BLaER1 treated with 17β-estradiol and CSF1 and Interleukin-3, amounts not matched to agents 10 nM and 100 nM (cell line): ENCODE results near the gene ALDH18A1.

Source experiments
- H3K27ac ChIP-seq, 11 experiments: shearing (Covaris generic); formaldehyde crosslinking; 2 replicates each; pipeline ENCODE4 v1.8.1; 2022
- H3K27me3 ChIP-seq, 11 experiments: shearing (Covaris generic); formaldehyde crosslinking; 2 replicates each; pipeline ENCODE4 v1.8.1; 2022
- H3K36me3 ChIP-seq, 11 experiments: shearing (Covaris generic); formaldehyde crosslinking; 2 replicates each; pipeline ENCODE4 v1.8.1; 2022
- H3K4me1 ChIP-seq, 10 experiments: shearing (Covaris generic); formaldehyde crosslinking; 2 replicates each; pipeline ENCODE4 v1.8.1; 2022
- H3K4me2 ChIP-seq, 11 experiments: shearing (Covaris generic); formaldehyde crosslinking; 2 replicates each; pipeline ENCODE4 v1.8.1; 2022
- H3K4me3 ChIP-seq, 10 experiments: shearing (Covaris generic); formaldehyde crosslinking; 2 replicates each; pipeline ENCODE4 v1.8.1; 2022
- H3K9ac ChIP-seq, 11 experiments: shearing (Covaris generic); formaldehyde crosslinking; 2 replicates each; pipeline ENCODE4 v1.8.1; 2022
- H3K9me3 ChIP-seq, 11 experiments: shearing (Covaris generic); formaldehyde crosslinking; replicated peaks in 1 of 11; 2 replicates each; pipeline ENCODE4 v1.8.1; 2022
- H4K20me1 ChIP-seq, 11 experiments: shearing (Covaris generic); formaldehyde crosslinking; 2 replicates each; pipeline ENCODE4 v1.8.1; 2022
- Cebpa-rat ChIP-seq, 11 experiments: shearing (Covaris generic); IDR thresholded peaks; 2 replicates each; pipeline ENCODE4 v1.8.1; 2022

Gene ALDH18A1

DNA sequence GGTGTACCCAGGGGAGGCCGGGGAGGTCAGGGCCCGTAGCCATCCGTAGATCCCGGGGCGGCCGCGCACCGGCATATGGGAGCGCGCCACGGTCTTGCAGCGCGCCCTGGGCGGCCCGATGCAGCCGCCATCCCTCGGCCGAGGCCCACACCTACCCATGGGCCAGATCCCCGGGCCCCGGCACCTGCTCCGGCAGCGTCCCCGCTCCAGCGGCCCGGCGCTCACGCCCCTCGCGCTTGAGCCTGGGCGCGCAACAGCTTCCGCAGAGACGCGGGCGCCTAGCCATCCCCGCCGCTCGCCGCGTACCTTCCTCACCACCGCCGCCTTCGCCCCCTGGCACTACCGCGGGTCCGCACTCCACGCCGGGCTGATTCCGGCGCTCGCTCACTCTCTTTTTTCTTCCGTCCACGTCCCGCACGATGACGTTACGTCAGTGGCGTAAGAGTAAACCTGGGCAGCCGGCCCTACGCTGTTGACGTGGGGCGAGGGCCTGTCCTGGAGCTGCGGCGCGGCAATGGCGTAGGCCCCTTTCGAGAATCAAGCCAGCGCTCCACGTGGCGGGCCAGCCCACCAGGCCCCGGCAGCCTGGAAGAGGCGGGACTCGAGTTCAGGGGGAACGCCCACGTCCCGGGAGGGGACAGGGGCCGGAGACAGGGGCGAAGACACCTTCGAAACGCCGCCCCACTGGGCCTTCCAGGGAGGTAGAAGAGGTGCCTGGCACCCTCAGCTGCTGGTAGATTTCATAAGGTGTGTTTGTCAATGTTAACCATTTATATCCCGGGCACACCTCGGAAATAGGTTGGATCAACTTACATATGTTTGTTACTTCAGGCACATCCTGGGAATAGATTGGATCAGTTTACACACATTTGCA, at the start of gene ALDH18A1:
Gene ALDH18A1 (minus strand): TSS at position 421 of the 874 bp plus-strand sequence. CDS start 3,334 bp downstream, outside the sequence.
- no peak for TF ChIP-seq Cebpa-rat (IDR thresholded peaks at IDR 0.05)
- peaks cover 17 to 24% (median 19%) of the 10 kb centered on the region in 11 experiments for H3K36me3 ChIP-seq
- peak within 1 kb of the TSS; percentile 80 to 93 (median 87) for H3K9ac ChIP-seq
- peaks cover 4 to 26% (median 14%) of the 10 kb centered on the region in 11 experiments for H3K9me3 ChIP-seq
- peaks cover 19 to 31% (median 24%) of the 10 kb centered on the region in 10 experiments for H3K4me1 ChIP-seq
- H3K27me3 ChIP-seq, result no peaks in the 10 kb centered on the region
- peak within 1 kb of the TSS; percentile 9 to 89 (median 80); a peak in 21 of 22 replicates for H3K27ac ChIP-seq
- H3K4me3 ChIP-seq, result peak within 1 kb of the TSS; percentile 78 to 98 (median 91)
- peak within 1 kb of the TSS; percentile 81 to 96 (median 93) for H3K4me2 ChIP-seq
- peaks cover 0 to 24% (median 0%) of the 10 kb centered on the region in 11 experiments; a peak in 4 of 22 replicates for H4K20me1 ChIP-seq

DNA sequence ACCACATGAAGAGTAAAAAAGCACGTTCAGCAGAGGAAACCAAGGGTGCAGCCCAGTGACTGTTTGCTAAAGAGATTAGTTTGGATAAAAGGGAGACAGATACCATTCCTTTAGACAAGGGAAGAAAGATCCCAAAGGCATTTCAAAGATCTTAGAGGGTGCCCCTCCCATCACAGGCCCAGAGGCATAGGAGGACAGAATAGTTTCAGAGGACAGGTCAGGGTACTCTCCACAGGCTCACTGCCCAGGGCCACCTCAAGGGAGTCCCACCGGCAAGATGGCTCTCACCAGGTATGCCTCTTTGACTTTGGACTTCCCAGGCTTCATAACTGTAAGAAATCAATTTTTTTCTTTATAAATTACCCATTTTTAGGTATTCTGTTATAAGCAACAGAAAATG, 41.9 kb upstream of the ALDH18A1 start:
- Histone ChIP-seq H3K27me3 (no peaks in the 10 kb centered on the region), H3K4me2 (peak overlapping the region in 3 of 11 experiments; percentile 49 to 71 (median 69); a peak in 5 of 22 replicates), H3K9me3 (peaks cover 0 to 18% (median 10%) of the 10 kb centered on the region in 11 experiments; a peak in 17 of 22 replicates), H3K4me1 (peaks cover 0 to 33% (median 7%) of the 10 kb centered on the region in 10 experiments; a peak in 10 of 20 replicates), H4K20me1 (no peaks in the 10 kb centered on the region), H3K9ac (no peak overlapping the region), H3K4me3 (no peak overlapping the region), H3K36me3 (no peaks in the 10 kb centered on the region), H3K27ac (peak overlapping the region in 1 of 11 experiments; percentile 54; a peak in 2 of 22 replicates)
- TF ChIP-seq Cebpa-rat (IDR thresholded peaks at IDR 0.05), result no peak

GRCh38 chr10:95697429-95697828, 40.9 kb upstream of the ALDH18A1 start:
- no peak for TF ChIP-seq Cebpa-rat (IDR thresholded peaks at IDR 0.05)
- peaks cover 7 to 41% (median 15%) of the 10 kb centered on the region in 10 experiments for H3K4me1 ChIP-seq
- H3K9ac ChIP-seq, result 0 out of 22 replicates have a peak overlapping the region, but pooled peaks of 1 of the 11 experiments have one; percentile 17
- H3K36me3 ChIP-seq, result peaks cover 0 to 2% (median 0%) of the 10 kb centered on the region in 11 experiments; a peak in 4 of 22 replicates
- peak overlapping the region in 5 of 11 experiments; percentile 12 to 62 (median 38); a peak in 8 of 22 replicates for H3K27ac ChIP-seq
- peaks cover 0 to 8% (median 0%) of the 10 kb centered on the region in 11 experiments; a peak in 2 of 22 replicates for H4K20me1 ChIP-seq
- no peak overlapping the region for H3K4me3 ChIP-seq
- H3K27me3 ChIP-seq, result no peaks in the 10 kb centered on the region
- peak overlapping the region in 5 of 11 experiments; percentile 26 to 71 (median 55); a peak in 10 of 22 replicates for H3K4me2 ChIP-seq
- peaks cover 0 to 18% (median 10%) of the 10 kb centered on the region in 11 experiments; a peak in 17 of 22 replicates for H3K9me3 ChIP-seq

- H3K27me3 ChIP-seq, result no peaks in the 10 kb centered on the region
- peak overlapping the region in 5 of 11 experiments; percentile 5 to 38 (median 26); a peak in 5 of 22 replicates for H3K4me2 ChIP-seq
- peaks cover 17 to 62% (median 33%) of the 10 kb centered on the region in 10 experiments for H3K4me1 ChIP-seq
- H3K9ac ChIP-seq, result no peak overlapping the region; a peak in 1 of 22 replicates
- H4K20me1 ChIP-seq, result peaks cover 0 to 35% (median 0%) of the 10 kb centered on the region in 11 experiments; a peak in 6 of 22 replicates
- TF ChIP-seq Cebpa-rat (IDR thresholded peaks at IDR 0.05), result no peak
- no peak overlapping the region for H3K27ac ChIP-seq
- peaks cover 16 to 29% (median 26%) of the 10 kb centered on the region in 11 experiments; a peak in 20 of 22 replicates for H3K36me3 ChIP-seq
- peaks cover 0 to 17% (median 10%) of the 10 kb centered on the region in 11 experiments; a peak in 17 of 22 replicates for H3K9me3 ChIP-seq
- peak overlapping the region in 1 of 10 experiments; percentile 93; a peak in 1 of 20 replicates for H3K4me3 ChIP-seq
Observed at GRCh38 chr10:95694665-95695064, 38.2 kb upstream of the ALDH18A1 start.

GRCh38 chr10:95693668-95694534, 37.4 kb upstream of the ALDH18A1 start, which contains the start of gene TCTN3:
Gene TCTN3 (minus strand): TSS chr10:95693927. CDS start chr10:95693899, 28 bp downstream.
- Histone ChIP-seq H3K9me3 (peaks cover 0 to 11% (median 9%) of the 10 kb centered on the region in 11 experiments; a peak in 17 of 22 replicates), H3K27ac (peak within 1 kb of the TSS; percentile 55 to 78 (median 73); a peak in 21 of 22 replicates), H3K27me3 (no peaks in the 10 kb centered on the region), H3K4me3 (peak within 1 kb of the TSS; percentile 83 to 98 (median 90)), H3K36me3 (peaks cover 22 to 37% (median 33%) of the 10 kb centered on the region in 11 experiments; a peak in 20 of 22 replicates), H3K9ac (peak within 1 kb of the TSS; percentile 79 to 91 (median 85)), H3K4me2 (peak within 1 kb of the TSS; percentile 88 to 99 (median 96)), H3K4me1 (peaks cover 17 to 61% (median 33%) of the 10 kb centered on the region in 10 experiments), H4K20me1 (peaks cover 0 to 43% (median 0%) of the 10 kb centered on the region in 11 experiments; a peak in 7 of 22 replicates)
- TF ChIP-seq Cebpa-rat (IDR thresholded peaks at IDR 0.05), result no peak

DNA sequence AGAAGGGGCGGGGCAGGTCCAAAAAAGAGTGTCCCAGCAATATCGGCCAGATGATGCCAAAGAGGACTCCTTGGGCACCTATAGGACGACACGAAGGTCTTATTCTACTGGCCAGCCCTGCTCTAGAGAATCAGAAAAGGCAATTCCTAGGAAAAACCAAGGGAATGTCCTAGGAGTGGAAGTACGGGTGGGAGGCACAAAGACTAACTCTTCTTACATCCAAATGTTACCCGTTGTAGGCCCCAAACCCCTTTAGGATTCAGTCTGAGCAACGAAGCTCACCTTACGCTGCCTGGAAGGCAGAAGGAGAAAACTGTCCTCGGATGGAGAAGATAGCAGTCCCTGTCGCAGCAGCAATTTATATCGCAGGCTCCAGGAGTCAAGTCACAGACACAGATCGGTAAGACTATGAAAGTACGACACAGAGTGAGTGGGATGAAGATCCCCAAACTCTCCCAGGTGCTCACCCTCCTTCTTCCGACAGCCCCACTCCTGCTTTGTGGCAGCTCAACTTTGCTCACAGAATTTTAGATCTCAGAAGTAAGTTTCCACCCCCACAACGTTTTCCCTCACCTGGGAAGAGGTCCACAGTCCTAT, 36.7 kb upstream of the ALDH18A1 start:
- Histone ChIP-seq H3K4me3 (peak overlapping the region; percentile 83 to 98 (median 90)), H3K27me3 (no peaks in the 10 kb centered on the region), H3K9me3 (peaks cover 0 to 3% (median 1%) of the 10 kb centered on the region in 11 experiments; a peak in 12 of 22 replicates), H3K27ac (peak overlapping the region; percentile 55 to 78 (median 73); a peak in 21 of 22 replicates), H3K36me3 (peaks cover 26 to 44% (median 38%) of the 10 kb centered on the region in 11 experiments; a peak in 20 of 22 replicates), H3K4me1 (peaks cover 17 to 53% (median 33%) of the 10 kb centered on the region in 10 experiments), H4K20me1 (peaks cover 0 to 44% (median 0%) of the 10 kb centered on the region in 11 experiments; a peak in 7 of 22 replicates), H3K4me2 (peak overlapping the region; percentile 88 to 99 (median 96)), H3K9ac (peak overlapping the region; percentile 79 to 91 (median 85))
- TF ChIP-seq Cebpa-rat (IDR thresholded peaks at IDR 0.05), result no peak

- H3K27me3 ChIP-seq, result no peaks in the 10 kb centered on the region
- peaks cover 17 to 37% (median 26%) of the 10 kb centered on the region in 10 experiments for H3K4me1 ChIP-seq
- H4K20me1 ChIP-seq, result peaks cover 0 to 44% (median 0%) of the 10 kb centered on the region in 11 experiments; a peak in 7 of 22 replicates
- H3K9ac ChIP-seq, result peak overlapping the region in 5 of 11 experiments; percentile 15 to 86 (median 85); a peak in 4 of 22 replicates
- H3K36me3 ChIP-seq, result peaks cover 41 to 62% (median 57%) of the 10 kb centered on the region in 11 experiments
- peak overlapping the region in 7 of 11 experiments; percentile 88 to 97 (median 95); a peak in 8 of 22 replicates for H3K4me2 ChIP-seq
- H3K9me3 ChIP-seq, result no peaks in the 10 kb centered on the region
- H3K27ac ChIP-seq, result no peak overlapping the region
- TF ChIP-seq Cebpa-rat (IDR thresholded peaks at IDR 0.05), result no peak
- no peak overlapping the region for H3K4me3 ChIP-seq
Observed at GRCh38 chr10:95691281-95691680, 34.8 kb upstream of the ALDH18A1 start.
